LoVo (cell line): Measurements from ENCODE around the gene SBF2.
"Not testable (repeated sequence)": the region's sequence is repeated elsewhere in the genome, so short reads cannot be mapped to it uniquely, and the experiment has no call there.

Experiments
- DNase-seq: peaks from one replicate; pipeline ENCODE4 v3.0.0-alpha.2; 2016; ENCODE audit warnings: low spot score

SBF2 gene

DNA sequence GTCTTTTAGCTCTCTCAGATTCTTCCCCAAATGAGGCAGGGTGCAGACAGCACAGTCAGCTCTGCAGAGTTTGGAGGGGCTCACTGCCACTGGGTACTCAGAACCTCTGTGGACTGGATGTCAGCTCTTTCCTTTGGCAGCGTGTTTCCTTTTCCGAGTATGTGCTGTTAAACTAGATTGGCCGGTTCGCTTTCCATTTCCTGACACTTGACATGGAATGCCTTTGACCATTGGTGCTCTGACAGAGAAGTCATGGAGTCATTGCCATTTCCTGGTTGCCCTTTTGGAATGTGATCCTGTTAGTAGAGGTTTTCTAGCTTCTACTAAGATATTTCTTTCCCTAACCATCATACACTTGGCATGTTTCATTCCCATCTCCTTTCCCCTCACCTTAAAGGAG is 543.5 kb downstream of the SBF2 start:
- no peak for DNase-seq

- no peak for DNase-seq
These were observed 545.6 kb downstream of the SBF2 start for GRCh38 chr11:9748361-9748970.

DNA sequence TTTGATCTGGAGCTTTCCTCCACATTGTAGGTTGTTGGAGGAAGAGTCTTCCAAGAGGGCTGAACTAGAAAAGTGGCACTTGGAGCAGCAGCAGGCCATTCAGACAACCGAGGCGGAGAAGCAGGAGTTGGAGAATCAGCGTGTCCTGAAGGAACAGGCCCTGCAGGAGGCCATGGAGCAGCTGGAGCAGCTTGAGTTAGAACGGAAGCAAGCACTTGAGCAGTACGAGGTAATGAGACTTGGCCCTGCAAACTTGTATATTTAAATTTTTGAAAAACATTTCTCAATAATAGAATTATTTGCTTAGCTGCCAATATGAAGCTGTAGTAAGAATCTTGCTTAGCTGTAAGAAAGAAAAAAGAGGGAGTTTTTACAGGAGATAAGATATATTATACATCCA is 546.2 kb downstream of the SBF2 start:
- DNase-seq: no peak

GRCh38 chr11:9747229-9747628 is 546.8 kb downstream of the SBF2 start:
- no peak for DNase-seq

GRCh38 chr11:9745411-9746211 is 548.4 kb downstream of the SBF2 start:
- DNase-seq: no peak

- not testable (repeated sequence) for DNase-seq
These were observed 550.5 kb downstream of the SBF2 start for GRCh38 chr11:9743512-9743911.

GRCh38 chr11:9741260-9741659 is 552.8 kb downstream of the SBF2 start:
- DNase-seq: no peak

GRCh38 chr11:9740202-9740883 is 553.7 kb downstream of the SBF2 start:
- no peak for DNase-seq

DNA sequence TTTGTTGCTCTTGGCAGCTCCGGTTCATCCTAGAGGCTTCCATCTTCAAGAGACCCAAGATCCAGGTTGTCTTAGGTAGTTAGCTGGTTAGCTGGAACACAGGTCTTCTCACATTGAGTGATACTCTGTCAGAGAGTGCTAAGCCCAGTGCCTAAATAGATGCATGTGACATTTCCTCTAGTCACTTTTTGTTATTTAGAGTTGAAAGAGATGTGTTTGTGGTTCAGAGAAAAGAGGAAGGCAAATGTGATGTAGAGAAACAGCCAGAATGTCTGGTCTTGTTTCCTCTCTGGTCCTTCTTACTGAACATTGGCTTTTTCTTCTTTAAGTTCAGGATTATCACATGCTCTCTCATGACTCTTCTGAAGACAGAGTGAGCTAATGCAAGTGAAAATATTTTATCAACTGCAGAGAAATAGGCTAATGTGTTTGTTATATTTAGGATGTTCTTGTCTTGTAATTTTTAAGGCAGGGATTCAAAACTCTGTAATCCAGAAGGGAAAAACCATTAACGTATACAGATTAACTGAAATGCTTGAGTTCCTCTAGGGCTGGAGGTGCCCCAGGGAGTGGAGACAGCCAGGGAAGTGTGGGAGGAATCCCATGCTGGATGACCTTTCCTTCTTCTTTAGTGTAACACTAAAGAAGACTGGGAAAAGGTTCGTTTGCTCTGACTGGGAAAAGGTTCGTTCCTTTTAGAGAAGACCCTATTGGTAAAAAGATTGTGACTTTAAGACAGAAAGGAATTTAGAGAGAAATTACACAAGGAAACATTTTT is 554.7 kb downstream of the SBF2 start:
- no peak for DNase-seq

- no peak for DNase-seq
These were observed 555.3 kb downstream of the SBF2 start for GRCh38 chr11:9738707-9739106.

GRCh38 chr11:9738116-9738515 is 555.9 kb downstream of the SBF2 start:
- no peak for DNase-seq

GRCh38 chr11:9736365-9736764 is 557.7 kb downstream of the SBF2 start:
- DNase-seq: no peak

DNA sequence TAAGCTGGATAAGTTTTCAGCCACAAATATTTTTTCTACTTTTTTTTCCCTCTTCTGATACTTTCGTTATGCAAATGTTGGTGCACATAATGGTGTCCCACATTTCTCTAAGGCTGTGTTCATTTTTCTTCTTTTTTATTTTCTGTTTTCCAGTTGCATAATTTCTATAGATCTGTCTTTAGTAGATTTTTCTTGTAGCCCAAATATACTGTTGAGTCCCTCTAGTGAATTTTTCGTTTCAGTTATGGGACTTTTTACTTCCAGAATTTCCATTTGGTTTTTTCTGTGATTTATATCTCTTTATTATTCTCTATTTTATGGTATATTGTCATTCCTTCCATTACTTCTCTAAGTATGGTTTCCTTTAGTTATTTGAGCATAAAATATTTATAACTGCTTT is 558.1 kb downstream of the SBF2 start:
- DNase-seq: no peak

DNA sequence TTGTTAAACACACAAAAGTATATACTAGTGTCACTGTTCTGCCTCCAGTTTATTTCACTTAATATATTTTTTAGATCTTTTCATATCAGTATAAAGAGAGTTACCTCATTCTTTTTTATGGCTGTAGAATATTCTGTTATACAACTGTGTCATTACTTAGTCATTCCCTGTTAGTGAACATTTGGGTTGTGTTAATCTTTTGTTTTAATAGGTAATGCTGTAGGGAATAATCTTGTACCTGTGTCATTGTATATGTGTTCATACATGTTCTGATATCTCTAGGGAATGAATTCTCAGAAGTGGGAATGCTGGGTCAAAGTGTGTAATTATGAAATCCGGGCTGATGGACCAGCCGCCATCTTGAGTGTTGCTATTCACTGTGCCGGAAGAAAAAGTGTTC is 558.8 kb downstream of the SBF2 start:
- DNase-seq: no peak

DNA sequence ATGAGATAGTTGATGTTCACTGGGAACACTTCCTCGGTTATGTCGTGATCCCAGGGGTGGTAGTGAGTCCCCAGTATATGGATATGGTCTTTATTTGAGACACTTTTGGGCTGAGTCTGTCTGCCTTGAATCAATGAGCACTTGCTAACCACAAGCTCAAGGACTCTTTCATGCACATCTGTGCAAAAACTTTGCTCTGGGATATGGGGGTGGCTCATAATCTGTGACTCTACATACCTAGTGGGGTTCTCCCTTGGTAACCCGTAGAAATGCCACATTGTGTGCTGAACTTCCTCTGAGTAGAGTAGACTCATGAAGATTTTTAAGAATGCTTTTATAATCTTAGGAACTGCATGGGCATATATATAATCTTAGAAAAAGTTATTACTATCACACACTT is 560.8 kb downstream of the SBF2 start:
- no peak for DNase-seq

DNA sequence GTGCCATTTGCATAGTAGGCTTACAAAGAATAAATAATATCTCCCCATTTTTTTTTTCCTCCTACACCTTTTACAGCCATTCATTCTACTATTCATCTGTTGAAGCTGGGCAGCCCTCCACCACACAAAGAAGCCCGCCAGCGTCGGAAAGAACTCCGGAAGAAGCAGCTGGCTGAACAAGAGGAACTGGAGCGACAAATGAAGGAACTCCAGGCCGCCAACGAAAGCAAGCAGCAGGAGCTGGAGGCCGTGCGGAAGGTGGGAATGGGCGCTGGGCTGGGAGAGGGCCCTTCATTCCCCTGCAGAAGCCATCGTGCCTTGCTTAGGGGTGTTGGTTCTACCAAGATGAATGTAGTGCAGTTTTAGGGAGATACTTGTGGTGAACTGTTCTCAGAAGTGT is 561.6 kb downstream of the SBF2 start:
- DNase-seq: no peak

DNA sequence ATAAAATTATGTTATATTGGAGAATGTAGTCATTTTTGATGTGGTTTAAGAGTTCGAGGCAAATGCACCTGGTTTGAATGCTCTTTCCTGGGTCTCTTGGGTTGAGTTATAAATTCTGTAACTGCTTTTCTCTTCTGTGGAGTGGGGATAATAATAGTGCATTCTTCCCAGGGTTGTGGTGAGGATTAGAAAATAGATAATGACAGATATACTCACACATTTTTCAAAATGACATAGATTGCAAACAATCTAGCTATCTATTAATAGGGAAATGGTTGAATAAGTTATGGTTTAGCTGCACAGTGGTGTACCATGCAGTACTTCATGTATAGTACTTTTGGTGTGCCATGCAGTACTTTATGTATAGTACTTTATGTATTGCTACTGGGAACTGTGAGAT is 562.8 kb downstream of the SBF2 start:
- DNase-seq: no peak
